NAMALWA (cell line): ENCODE data around the gene MAPK9.

ENCODE experiments used
- DNase-seq: peaks from one replicate; pipeline ENCODE4 v3.0.0-alpha.2; 2015; ENCODE audit warnings: low spot score

Gene MAPK9

GRCh38 chr5:180205916-180206315 is 86.0 kb downstream of the MAPK9 start:
- no peak for DNase-seq

GRCh38 chr5:180204276-180204819 is 87.5 kb downstream of the MAPK9 start:
- no peak for DNase-seq

DNA sequence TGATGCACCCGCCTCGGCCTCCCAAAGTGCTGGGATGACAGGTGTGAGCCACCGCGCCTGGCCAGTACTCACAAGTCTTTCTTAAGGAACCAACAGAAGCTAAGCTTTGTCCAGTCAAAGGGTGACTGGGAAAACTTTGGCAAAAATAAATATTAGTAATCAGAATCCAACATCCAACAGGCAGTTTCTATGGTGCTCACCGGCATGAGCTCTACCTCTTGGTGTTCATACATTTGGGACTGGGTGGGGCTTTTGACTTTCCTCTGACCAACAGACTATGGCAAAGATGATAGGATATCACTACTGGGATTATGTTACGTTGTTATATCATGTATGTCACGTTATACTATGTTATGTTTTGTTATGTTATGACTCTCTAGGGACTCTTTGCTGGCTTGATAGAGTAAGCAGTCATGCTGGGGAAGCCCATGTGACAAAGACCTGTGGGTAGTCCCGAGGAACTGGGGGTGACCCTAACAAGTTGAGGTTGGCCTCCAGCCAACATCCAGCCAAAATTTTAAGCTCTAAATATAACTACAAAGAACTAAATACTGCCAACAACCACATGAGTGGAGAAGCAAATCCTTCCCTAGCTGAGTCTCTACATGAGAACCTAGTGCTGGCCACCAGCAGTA is 88.8 kb downstream of the MAPK9 start:
- no peak for DNase-seq

DNA sequence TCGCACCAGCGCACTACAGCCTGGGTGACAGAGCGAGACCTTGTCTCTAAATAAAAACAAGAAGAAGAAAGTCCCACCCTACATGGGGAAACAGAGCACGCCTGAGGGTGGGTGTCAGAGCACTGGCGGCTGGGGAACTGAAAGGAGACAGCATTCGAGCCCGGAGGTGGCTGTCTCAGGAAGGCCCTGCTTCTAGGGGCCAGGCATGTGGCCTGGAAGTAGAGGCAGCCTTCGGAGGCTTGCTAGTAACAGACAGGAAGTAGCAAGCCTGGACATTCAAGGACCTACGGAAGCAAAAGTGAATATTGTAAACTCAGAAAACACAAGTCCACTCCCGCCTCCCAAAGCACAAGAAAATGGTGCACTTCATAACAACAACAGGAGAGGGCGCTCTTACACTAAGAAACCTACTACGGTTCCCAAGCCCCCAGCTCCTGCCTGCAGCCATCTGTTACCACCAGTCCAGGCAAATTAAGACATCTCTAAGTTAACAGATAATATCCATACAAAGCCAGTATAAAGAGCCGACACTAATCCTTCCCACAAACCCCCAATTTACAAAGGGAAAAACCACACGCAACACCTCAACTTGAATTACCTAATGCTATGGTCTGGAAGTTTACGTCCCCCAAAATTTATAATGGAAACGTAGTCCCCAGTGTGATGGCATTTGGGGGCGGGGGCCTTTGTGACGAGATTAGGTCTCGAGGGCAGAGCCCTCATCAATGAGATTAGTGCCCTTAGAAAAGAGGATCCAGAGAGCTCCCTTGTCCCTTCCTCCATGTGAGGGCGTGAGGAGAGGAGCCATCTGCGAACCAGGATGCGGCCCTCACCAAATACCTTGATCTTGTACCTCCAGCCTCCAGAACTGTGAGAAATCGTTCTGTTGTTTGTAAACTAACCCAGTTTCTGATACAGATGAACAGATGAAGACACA is 90.6 kb downstream of the MAPK9 start:
- DNase-seq = peak; percentile 71

- no peak for DNase-seq
Observed at GRCh38 chr5:180199390-180199789, 92.5 kb downstream of the MAPK9 start.

- DNase-seq = no peak
Observed at GRCh38 chr5:180198208-180198607, 93.7 kb downstream of the MAPK9 start.

DNA sequence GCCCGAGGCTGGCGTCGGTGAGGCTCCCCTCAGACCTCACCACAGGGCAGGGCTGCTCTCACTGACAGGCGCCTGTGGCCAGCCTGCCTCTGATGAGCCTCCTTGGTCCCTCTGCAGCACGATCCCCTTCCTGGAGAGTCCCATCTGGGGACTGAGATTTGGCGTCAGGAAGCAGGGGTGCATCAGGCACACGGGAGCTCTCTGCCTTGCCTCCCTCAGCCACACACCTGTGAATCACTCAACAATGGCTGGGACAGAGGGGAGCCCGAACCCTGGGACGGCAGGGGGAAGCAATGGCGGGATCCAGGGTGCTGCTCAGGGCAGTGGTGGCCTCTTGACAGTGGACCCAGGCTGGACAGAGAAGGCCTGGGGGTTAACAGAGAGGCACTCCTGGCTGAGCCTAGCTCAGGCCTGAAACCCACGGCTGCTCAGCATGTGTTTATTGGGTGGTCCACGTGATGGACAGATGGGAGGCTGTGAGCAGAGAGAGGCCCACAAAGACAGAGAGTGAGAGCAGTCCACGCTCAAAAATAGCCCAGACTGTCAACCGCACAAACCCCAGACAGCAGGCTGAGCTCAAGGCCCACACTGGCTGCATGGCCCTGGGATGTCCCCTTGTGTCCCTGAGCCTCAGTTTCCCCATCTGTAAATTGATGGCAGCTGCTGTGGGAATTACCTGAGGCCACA is 94.7 kb downstream of the MAPK9 start:
- no peak for DNase-seq

DNA sequence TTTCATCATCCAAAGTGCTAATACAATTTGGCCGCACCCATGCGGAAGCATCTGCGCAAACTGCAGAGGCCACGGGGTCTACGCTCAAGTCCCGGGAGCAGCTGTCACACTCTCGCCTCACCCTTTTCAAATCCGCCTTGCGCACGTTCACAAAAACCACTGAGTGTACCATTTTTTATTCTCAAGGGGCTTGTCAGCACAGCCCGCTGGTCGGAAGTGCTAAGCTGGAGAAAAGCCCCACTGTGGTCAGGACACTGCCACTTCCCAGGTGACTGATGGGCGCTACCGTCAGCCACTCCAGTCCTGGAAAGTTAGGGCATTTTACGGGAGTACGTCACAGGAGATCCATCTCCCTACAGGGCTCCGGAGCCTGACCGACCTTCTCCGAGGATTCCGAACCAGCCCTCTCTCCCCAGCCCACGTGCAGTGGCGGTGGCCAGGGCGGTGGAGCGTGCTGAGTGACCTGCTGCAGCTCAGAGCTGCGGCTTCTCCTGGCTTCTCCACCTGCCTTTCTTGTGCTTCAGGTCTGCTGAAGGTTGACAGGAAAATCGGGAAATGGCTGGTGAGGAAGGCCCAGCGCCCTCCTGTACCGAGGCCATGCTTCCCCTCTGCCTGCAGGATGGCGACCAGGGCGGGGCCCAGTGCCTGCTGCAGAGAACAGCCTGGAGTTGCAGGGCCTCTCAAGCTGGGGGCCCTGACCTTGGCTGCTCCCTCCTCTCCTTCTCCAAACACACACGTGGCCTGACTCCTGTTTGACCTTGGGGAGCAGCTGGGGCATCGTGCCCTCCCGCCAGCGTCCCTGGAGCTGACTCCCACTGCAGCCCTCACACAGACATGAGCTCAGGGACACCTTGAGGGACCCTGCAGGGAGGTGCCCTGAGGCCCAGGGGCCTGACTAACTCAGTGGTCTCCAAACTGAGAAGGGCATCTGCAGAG is 97.2 kb downstream of the MAPK9 start:
- no peak for DNase-seq

DNA sequence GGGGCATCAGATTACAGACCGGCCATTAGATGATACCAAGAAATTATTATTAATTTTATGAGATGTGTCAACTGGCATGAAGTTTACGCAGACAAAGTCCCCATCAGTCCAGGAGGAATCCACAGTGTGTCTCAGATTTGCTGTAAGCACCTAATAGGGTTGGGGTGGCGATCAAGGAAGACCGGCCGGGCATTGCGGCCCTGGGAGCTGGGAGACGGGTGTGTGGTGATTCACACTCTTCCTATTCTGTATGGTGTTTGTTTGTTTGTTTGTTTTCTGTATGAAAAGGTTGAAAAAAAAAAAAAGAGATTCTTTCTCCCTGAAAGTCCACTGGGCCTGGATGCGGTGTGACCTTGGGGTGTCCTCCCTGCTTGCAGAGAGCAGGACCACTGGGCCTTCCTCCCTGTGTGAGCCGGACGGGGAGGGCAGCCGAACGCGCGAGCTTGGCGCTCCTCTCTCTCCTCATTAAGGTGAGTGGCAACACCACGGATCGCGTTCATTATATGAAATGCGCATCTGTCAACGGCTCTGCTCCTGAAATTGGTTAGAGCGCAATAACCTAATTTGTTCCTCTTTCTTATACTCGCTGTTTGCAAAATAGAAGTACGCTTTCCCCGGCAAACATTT is 98.0 kb downstream of the MAPK9 start:
- no peak for DNase-seq

GRCh38 chr5:180191716-180192115 is 100.2 kb downstream of the MAPK9 start:
- DNase-seq = no peak

DNA sequence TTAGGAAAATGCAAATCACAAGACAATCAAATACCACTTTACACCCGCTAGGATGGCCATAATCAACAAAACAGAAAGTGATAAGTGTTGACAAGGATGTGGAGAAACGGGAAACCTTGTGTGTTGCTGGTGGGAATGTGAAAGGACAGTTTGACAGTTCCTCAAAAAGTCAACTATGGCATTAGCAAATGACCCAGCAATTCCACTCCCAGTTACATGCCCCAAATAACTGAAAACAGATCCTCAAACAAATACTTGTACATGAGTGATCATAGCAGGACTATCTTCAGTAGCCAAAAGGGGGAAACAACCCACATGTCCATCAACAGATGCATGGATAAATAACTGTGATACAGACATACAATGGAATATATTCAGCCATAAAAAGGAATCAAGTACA is 104.1 kb downstream of the MAPK9 start:
- DNase-seq = no peak
